Measurements from ENCODE around the gene LRP1B. TPM values are rescaled to one million over a fixed set of nuclear protein-coding genes. Genes with fewer than 3 reads are reported as not detected.

LRP1B gene
- total and polyA plus RNA-seq, 2 donors (not counting 1 experiment from before 2014, with no cell fraction given) = not detected

DNA sequence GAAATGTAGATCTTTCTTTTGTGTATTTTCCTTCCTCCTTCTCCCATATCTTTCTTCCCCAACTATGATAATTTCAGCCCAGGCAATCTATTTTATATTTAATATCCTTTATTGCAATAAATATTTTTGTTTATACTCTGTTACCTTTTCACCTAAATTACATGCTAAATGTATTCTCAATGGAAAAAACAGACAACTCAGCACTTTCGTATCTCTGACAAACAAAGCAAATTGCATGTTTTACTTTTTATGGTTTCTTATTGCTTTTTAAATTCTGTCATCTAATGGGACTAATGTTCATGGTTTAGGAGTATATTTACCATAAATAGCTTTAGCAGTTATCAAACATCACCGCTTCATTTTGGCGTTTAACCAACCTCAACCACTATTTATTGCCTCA, 74.0 kb downstream of the LRP1B start:
- ChIA-PET POLR2A (no interaction called here), CTCF (no interaction called here)

DNA sequence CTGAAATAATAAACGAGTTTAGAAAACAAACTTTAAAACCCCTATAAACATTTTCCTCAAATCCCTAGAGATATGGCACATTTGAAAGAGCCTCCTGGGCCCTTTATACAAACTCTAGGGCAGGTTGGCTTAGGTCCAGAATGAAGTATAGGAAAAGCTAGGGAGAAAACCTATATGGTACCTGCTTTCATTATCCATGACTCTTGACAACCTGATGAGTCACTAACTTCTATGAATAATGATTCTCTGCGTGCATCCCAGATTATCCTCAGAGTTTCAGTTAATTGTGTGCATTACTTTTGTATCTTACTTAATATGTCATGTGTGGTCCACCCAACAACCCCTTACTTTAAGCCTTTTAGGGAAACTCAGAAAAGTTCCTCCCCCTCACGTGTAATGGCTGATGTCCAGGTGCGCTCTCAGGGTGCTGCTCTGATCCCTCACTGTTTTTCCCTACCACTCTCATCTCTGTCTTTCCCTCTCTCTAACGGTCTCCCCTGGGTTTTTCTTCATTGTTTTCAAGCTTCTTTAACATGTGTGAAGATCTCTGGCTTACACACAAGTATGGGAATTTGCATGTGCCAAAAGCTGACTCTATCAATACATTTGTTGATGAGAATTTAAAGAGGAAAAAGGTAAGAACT, 78.5 kb downstream of the LRP1B start:
- no peak overlapping the region for H3K4me3 Mint-ChIP-seq
- H3K9ac ChIP-seq (ENCODE audit: low read length) = no peak overlapping the region
- no peaks in the 10 kb centered on the region for H3K4me1 Mint-ChIP-seq
- POLR2A ChIA-PET = no interaction called here
- ATAC-seq (ENCODE audit: low read depth) (no peak), DNase-seq (no peak)
- no peaks in the 10 kb centered on the region for H3K27me3 Mint-ChIP-seq
- no peaks in the 10 kb centered on the region for H3K9me3 ChIP-seq (ENCODE audit: control extremely low read depth in 1 of 3, control insufficient read depth in 2 of 3, insufficient read depth in 1 of 3, low read length in 2 of 3)
- no peak for TF ChIP-seq EZH2 (IDR thresholded peaks at IDR 0.05; ENCODE audit: borderline replicate concordance, insufficient read depth, low read depth, low read length, poor library complexity, severe bottlenecking)
- TF ChIP-seq, protein P1, sequence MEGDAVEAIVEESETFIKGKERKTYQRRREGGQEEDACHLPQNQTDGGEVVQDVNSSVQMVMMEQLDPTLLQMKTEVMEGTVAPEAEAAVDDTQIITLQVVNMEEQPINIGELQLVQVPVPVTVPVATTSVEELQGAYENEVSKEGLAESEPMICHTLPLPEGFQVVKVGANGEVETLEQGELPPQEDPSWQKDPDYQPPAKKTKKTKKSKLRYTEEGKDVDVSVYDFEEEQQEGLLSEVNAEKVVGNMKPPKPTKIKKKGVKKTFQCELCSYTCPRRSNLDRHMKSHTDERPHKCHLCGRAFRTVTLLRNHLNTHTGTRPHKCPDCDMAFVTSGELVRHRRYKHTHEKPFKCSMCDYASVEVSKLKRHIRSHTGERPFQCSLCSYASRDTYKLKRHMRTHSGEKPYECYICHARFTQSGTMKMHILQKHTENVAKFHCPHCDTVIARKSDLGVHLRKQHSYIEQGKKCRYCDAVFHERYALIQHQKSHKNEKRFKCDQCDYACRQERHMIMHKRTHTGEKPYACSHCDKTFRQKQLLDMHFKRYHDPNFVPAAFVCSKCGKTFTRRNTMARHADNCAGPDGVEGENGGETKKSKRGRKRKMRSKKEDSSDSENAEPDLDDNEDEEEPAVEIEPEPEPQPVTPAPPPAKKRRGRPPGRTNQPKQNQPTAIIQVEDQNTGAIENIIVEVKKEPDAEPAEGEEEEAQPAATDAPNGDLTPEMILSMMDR (IDR thresholded peaks at IDR 0.05) = no peak
- H4K20me1 ChIP-seq (ENCODE audit: control insufficient read depth, insufficient read depth, low read length, poor library complexity, severe bottlenecking) = no peaks in the 10 kb centered on the region
- H3K36me3 ChIP-seq (replicated peaks in 1 of 2; ENCODE audit: control extremely low read depth in 1 of 2, control insufficient read depth in 1 of 2, extremely low read depth in 1 of 2, insufficient read depth in 2 of 2, low read length in 1 of 2) = no peaks in the 10 kb centered on the region
- CTCF ChIA-PET = no interaction called here
- no peak overlapping the region for H3K4me3 ChIP-seq (ENCODE audit: control extremely low read depth in 1 of 5, extremely low read depth in 1 of 5, insufficient read depth in 1 of 5, low read depth in 2 of 5, low read length in 4 of 5)
- H3K9me3 Mint-ChIP-seq (ENCODE audit: insufficient read depth) = no peaks in the 10 kb centered on the region
- H3K27ac Mint-ChIP-seq = no peak overlapping the region
- intact Hi-C loops (cut with micrococcal nuclease) = no loop called here
- no peak overlapping the region for H3K27ac ChIP-seq (ENCODE audit: low read length in 2 of 2)
- H3K27me3 ChIP-seq (replicated peaks in 1 of 4; ENCODE audit: control extremely low read depth in 1 of 4, control insufficient read depth in 3 of 4, insufficient read depth in 4 of 4, low read length in 3 of 4) = no peaks in the 10 kb centered on the region
- WGBS (ENCODE audit: insufficient coverage) = 50% methylated on average over 3 of the region's 5 CpGs
- H2AFZ ChIP-seq (ENCODE audit: insufficient read depth, low read depth, low read length, poor library complexity, severe bottlenecking) = no peak overlapping the region
- H3K4me1 ChIP-seq (ENCODE audit: control insufficient read depth in 2 of 2, insufficient read depth in 2 of 2, low read length in 2 of 2) = no peaks in the 10 kb centered on the region
- H3K79me2 ChIP-seq (ENCODE audit: control insufficient read depth, insufficient read depth, low read length) = no peaks in the 10 kb centered on the region
- H3K4me2 ChIP-seq (replicated peaks; ENCODE audit: low read depth, low read length, poor library complexity, severe bottlenecking) = no peak overlapping the region

More for the DNA sequence above, 74.0 kb downstream of the LRP1B start:
- no peaks in the 10 kb centered on the region for H4K20me1 ChIP-seq (ENCODE audit: control insufficient read depth, insufficient read depth, low read length, poor library complexity, severe bottlenecking)
- H3K9me3 Mint-ChIP-seq (ENCODE audit: insufficient read depth) = no peaks in the 10 kb centered on the region
- intact Hi-C loops (cut with micrococcal nuclease) = no loop called here
- ATAC-seq (ENCODE audit: low read depth) = no peak
- H3K4me1 ChIP-seq (ENCODE audit: control insufficient read depth in 2 of 2, insufficient read depth in 2 of 2, low read length in 2 of 2) = no peaks in the 10 kb centered on the region
- no peak for DNase-seq
- no peak overlapping the region for H3K4me3 ChIP-seq (ENCODE audit: control extremely low read depth in 1 of 5, extremely low read depth in 1 of 5, insufficient read depth in 1 of 5, low read depth in 2 of 5, low read length in 4 of 5)
- H3K4me3 Mint-ChIP-seq = no peak overlapping the region
- no peaks in the 10 kb centered on the region for H3K36me3 ChIP-seq (replicated peaks in 1 of 2; ENCODE audit: control extremely low read depth in 1 of 2, control insufficient read depth in 1 of 2, extremely low read depth in 1 of 2, insufficient read depth in 2 of 2, low read length in 1 of 2)
- H3K27ac ChIP-seq (ENCODE audit: low read length in 2 of 2) = no peak overlapping the region
- no peak for TF ChIP-seq EZH2 (IDR thresholded peaks at IDR 0.05; ENCODE audit: borderline replicate concordance, insufficient read depth, low read depth, low read length, poor library complexity, severe bottlenecking)
- TF ChIP-seq, protein P1 (IDR thresholded peaks at IDR 0.05) = no peak
- no peak overlapping the region for H3K4me2 ChIP-seq (replicated peaks; ENCODE audit: low read depth, low read length, poor library complexity, severe bottlenecking)
- no peaks in the 10 kb centered on the region for H3K79me2 ChIP-seq (ENCODE audit: control insufficient read depth, insufficient read depth, low read length)
- no peak overlapping the region for H2AFZ ChIP-seq (ENCODE audit: insufficient read depth, low read depth, low read length, poor library complexity, severe bottlenecking)
- no peaks in the 10 kb centered on the region for H3K4me1 Mint-ChIP-seq
- WGBS (ENCODE audit: insufficient coverage) = no CpG with 5 or more reads among the region's 3 CpGs
- no peaks in the 10 kb centered on the region for H3K9me3 ChIP-seq (ENCODE audit: control extremely low read depth in 1 of 3, control insufficient read depth in 2 of 3, insufficient read depth in 1 of 3, low read length in 2 of 3)
- H3K27ac Mint-ChIP-seq = no peak overlapping the region
- no peaks in the 10 kb centered on the region for H3K27me3 Mint-ChIP-seq
- H3K27me3 ChIP-seq (replicated peaks in 1 of 4; ENCODE audit: control extremely low read depth in 1 of 4, control insufficient read depth in 3 of 4, insufficient read depth in 4 of 4, low read length in 3 of 4) = no peaks in the 10 kb centered on the region
- H3K9ac ChIP-seq (ENCODE audit: low read length) = no peak overlapping the region
